HCT116 (cell line): ENCODE measurements around the gene P2RX3. TPM values are rescaled to one million over a fixed set of nuclear protein-coding genes. Genes with fewer than 3 reads are reported as not detected.

ENCODE experiments used
- ATAC-seq: fragments of 200-7000 bp; cut with Tn5 transposase; 2 replicates; pipeline ENCODE4 v1.9.1; 2020; ENCODE audit warnings: mild to moderate bottlenecking, moderate library complexity
- BruUV-seq: library from RNA; stranded (reverse); fragments of 400-500 nt; replicated peaks from 2 replicates; lab custom pipeline; 2021; lab: Mats Ljungman, UMichigan
- CTCF ChIA-PET: fragments of 300-600 bp; sonication (Branson Sonifier 250); formaldehyde crosslinking; loops from one replicate; lab custom pipeline; 2021; ENCODE audit warnings: antibody characterized with exemption; lab: Charles Lee
- POLR2A ChIA-PET: fragments of 300-600, 350-600 bp; sonication (Branson Sonifier 250); formaldehyde crosslinking; loops from one replicate; lab custom pipeline; 2021; ENCODE audit warnings: antibody characterized with exemption; lab: Charles Lee
- RAD21 ChIA-PET, 2 experiments: fragments of 300-600 bp; sonication (Branson Sonifier 250); formaldehyde crosslinking; loops; one replicate each; lab custom pipeline; 2023; ENCODE audit warnings: low total read pairs in 2 of 2; ENCODE audit not compliant: uncharacterized antibody in 2 of 2, unreplicated experiment in 2 of 2, low non-redundant PET in 1 of 2; lab: Charles Lee
- DNase-seq: peaks from one replicate; pipeline ENCODE4 v3.0.0-alpha.2; 2010; ENCODE audit warnings: low read depth, low spot score
- H2AFZ ChIP-seq: fragments of 200-600 bp; shearing (Covaris generic), sonication (generic); 2 replicates; pipeline ENCODE4 v1.6.1; 2017; ENCODE audit warnings: low read depth, mixed run types, mixed read lengths, antibody characterized with exemption, low read length; ENCODE audit not compliant: poor library complexity, severe bottlenecking
- H3K27ac ChIP-seq: 2 replicates; pipeline ENCODE4 v1.5.1; 2012; ENCODE audit warnings: low read depth, low read length
- H3K27me3 ChIP-seq: fragments of 200-600 bp; sonication (generic); 2 replicates; pipeline ENCODE4 v1.6.1; 2016; ENCODE audit warnings: mixed run types, low read length, mixed read lengths; ENCODE audit not compliant: insufficient read depth
- H3K36me3 ChIP-seq, 2 experiments: fragments of 200-500 bp in 1 of 2; fragments of 200-600 bp in 1 of 2; sonication (Bioruptor generic) in 1 of 2; sonication (generic) in 1 of 2; 2 replicates each; pipeline versions ENCODE4 v1.5.1 to v1.6.1; 2014 to 2016; ENCODE audit warnings: low read length in 2 of 2, inconsistent platforms in 1 of 2, mixed read lengths in 1 of 2, mixed run types in 1 of 2; ENCODE audit not compliant: insufficient read depth in 2 of 2, control insufficient read depth in 1 of 2
- H3K4me1 ChIP-seq, 2 experiments: fragments of 200-600 bp in 1 of 2; sonication (generic) in 1 of 2; 2 replicates each; pipeline versions ENCODE4 v1.5.1 to v1.6.1; 2012 to 2017; ENCODE audit warnings: low read length in 2 of 2, inconsistent platforms in 1 of 2, mild to moderate bottlenecking in 1 of 2, mixed read lengths in 1 of 2, mixed run types in 1 of 2, moderate library complexity in 1 of 2; ENCODE audit not compliant: insufficient read depth in 2 of 2, control insufficient read depth in 1 of 2
- H3K4me2 ChIP-seq: fragments of 200-600 bp; sonication (generic); 2 replicates; pipeline ENCODE4 v1.6.1; 2017; ENCODE audit warnings: mixed run types, low read length, mixed read lengths
- H3K4me3 ChIP-seq, 2 experiments: fragments of 200-600 bp in 1 of 2; sonication (generic) in 1 of 2; replicated peaks in 1 of 2; 2 replicates each; pipeline ENCODE4 v1.5.1; 2011 to 2016; ENCODE audit warnings: low read length in 2 of 2, control low read depth in 1 of 2, low read depth in 1 of 2, mild to moderate bottlenecking in 1 of 2, mixed read lengths in 1 of 2, mixed run types in 1 of 2
- H3K79me2 ChIP-seq: fragments of 200-600 bp; sonication (generic); 2 replicates; pipeline ENCODE4 v1.6.1; 2017; ENCODE audit warnings: mild to moderate bottlenecking, mixed run types, low read length, moderate library complexity, mixed read lengths; ENCODE audit not compliant: insufficient read depth
- H3K9ac ChIP-seq: fragments of 200-600 bp; sonication (generic); 2 replicates; pipeline ENCODE4 v1.6.1; 2016; ENCODE audit warnings: low read length, mixed read lengths
- H3K9me2 ChIP-seq: fragments of 200-600 bp; sonication (generic), shearing (Covaris generic); 2 replicates; pipeline ENCODE4 v1.6.1; 2017; ENCODE audit warnings: mixed run types, mild to moderate bottlenecking, moderate library complexity; ENCODE audit not compliant: insufficient read depth
- H3K9me3 ChIP-seq, 2 experiments: fragments of 200-500 bp in 1 of 2; fragments of 200-600 bp in 1 of 2; sonication (Bioruptor generic) in 1 of 2; sonication (generic) in 1 of 2; 2 replicates each; pipeline ENCODE4 v1.6.1; 2014 to 2017; ENCODE audit warnings: low read length in 2 of 2, mixed read lengths in 2 of 2, inconsistent platforms in 1 of 2, low read depth in 1 of 2, mild to moderate bottlenecking in 1 of 2, mixed run types in 1 of 2, moderate library complexity in 1 of 2; ENCODE audit not compliant: control insufficient read depth in 1 of 2, insufficient read depth in 1 of 2
- H4K20me1 ChIP-seq: fragments of 200-600 bp; sonication (generic), shearing (Covaris generic); 2 replicates; pipeline ENCODE4 v1.6.1; 2017; ENCODE audit warnings: mixed run types, mild to moderate bottlenecking, moderate library complexity; ENCODE audit not compliant: insufficient read depth
- CBX3 ChIP-seq: IDR thresholded peaks from 2 replicates; pipeline ENCODE4 v1.6.1; 2012; ENCODE audit warnings: low read depth
- EGR1 ChIP-seq: IDR thresholded peaks from 2 replicates; pipeline ENCODE4 v1.6.1; 2012; ENCODE audit warnings: low read depth
- ELF1 ChIP-seq: IDR thresholded peaks from 2 replicates; pipeline ENCODE4 v1.6.1; 2012; ENCODE audit warnings: low read depth, borderline replicate concordance
- POLR2A ChIP-seq: IDR thresholded peaks from 2 replicates; pipeline ENCODE4 v1.7.0; 2011; ENCODE audit warnings: borderline replicate concordance; ENCODE audit not compliant: insufficient read depth, insufficient read length; ENCODE audit errors: extremely low read depth
- POLR2AphosphoS5 ChIP-seq: IDR thresholded peaks from 2 replicates; pipeline ENCODE4 v1.6.1; 2011; ENCODE audit warnings: mild to moderate bottlenecking, low read depth, low read length, moderate library complexity
- SIN3A ChIP-seq: IDR thresholded peaks from 2 replicates; pipeline ENCODE4 v1.6.1; 2012; ENCODE audit warnings: low read depth
- YY1 ChIP-seq: IDR thresholded peaks from 2 replicates; pipeline ENCODE4 v1.6.1; 2011; ENCODE audit warnings: low read length, low read depth, moderate library complexity, mild to moderate bottlenecking; ENCODE audit not compliant: insufficient replicate concordance; ENCODE audit errors: extremely low read depth
- ZFX ChIP-seq: fragments of 450-650 bp; IDR thresholded peaks from 2 replicates; pipeline ENCODE4 v1.6.1; 2017
- intact Hi-C: fragments of 100-400 bp; cut with micrococcal nuclease; formaldehyde crosslinking; loops from 2 replicates; pipeline ENCODE4 v1.10.0; 2022
- total RNA-seq: library from RNA; stranded (reverse); gene quantifications from one replicate; pipeline ENCODE4 v1.2.1, GENCODE V29; 2021; ENCODE audit not compliant: unreplicated experiment
- TF ChIP-seq, protein P1 (sequence below): IDR thresholded peaks from 2 replicates; pipeline ENCODE4 v1.6.1; 2012
- TF ChIP-seq, protein P2 (sequence below): IDR thresholded peaks from 2 replicates; pipeline ENCODE4 v1.6.1; 2012

P2RX3 gene
- total RNA-seq, 1 experiment from 2014 or later: not detected

DNA sequence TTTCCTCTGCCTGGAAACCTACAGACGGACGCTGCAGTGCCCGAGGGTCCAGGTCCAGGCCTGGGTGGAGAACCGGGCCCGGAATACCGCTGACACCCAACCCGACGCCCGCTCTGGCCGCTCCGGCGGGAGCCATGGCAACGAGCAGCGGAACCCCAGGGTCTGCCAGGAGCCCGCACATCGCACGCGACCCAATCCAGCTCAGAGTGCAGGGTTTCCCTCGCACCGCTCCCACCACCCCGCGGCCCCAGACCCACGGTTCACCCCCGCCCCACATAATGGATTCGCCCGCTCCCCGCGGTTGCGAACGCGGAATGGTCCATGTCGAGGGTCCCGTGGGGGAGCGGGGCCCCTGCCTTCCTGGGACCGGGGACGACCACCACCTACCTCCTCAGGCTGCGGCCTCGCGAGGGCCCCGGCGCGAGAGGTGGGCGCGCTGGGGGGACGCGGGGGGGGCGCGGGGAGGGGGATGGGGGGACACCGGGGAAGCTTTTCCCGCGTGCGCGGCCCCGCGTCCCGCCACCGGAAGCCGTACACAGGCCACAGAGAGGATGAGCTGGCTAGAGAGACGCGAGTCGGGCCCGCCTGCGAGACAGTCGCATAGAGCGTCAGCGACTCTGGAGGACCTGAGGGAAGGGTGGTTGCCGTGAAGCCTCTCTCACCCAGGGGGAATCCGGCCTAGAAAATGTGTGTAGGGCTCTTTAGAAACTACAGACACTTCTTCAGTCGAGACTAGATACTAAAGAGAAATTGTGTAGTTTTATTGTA is 2.6 kb upstream of the P2RX3 start, which contains the start of gene SSRP1:
TSS of gene SSRP1 (minus strand) at position 550 of the 768 bp plus-strand sequence. CDS start 771 bp downstream, outside the sequence.
- H3K27me3 ChIP-seq: no peaks in the 10 kb centered on the region
- H3K4me1 ChIP-seq: peaks cover 8 to 20% of the 10 kb centered on the region in 2 experiments; a peak in 3 of 4 replicates
- peak within 1 kb of the TSS; percentile 92 for H3K9ac ChIP-seq
- ChIA-PET CTCF (interaction anchor here (1.0 to 1.6 kb wide), 5 partner anchors 10 to 309 kb away, joined by 3 to 6 read pairs (median 4); partner anchors contain the start of gene TNKS1BP1), POLR2A (interaction anchor here (0.7 to 2.6 kb wide), 3 partner anchors 10 to 16 kb away, joined by 3 to 17 read pairs (median 3); partner anchors contain the start of gene TNKS1BP1), RAD21 (interaction anchor here (0.7 to 1.2 kb wide), 2 partner anchors 12 to 86 kb away, joined by 3 to 4 read pairs; no protein-coding TSS in a partner anchor)
- H2AFZ ChIP-seq: peak within 1 kb of the TSS; percentile 78
- H3K36me3 ChIP-seq: peaks cover 17 to 40% of the 10 kb centered on the region in 2 experiments; a peak in 2 of 4 replicates
- H3K4me3 ChIP-seq: peak within 1 kb of the TSS; percentile 79 to 96
- peak; percentile 66 for TF ChIP-seq SIN3A
- TF ChIP-seq ELF1: no peak; the same call in 1 of the 2 replicates
- TF ChIP-seq, protein P1, sequence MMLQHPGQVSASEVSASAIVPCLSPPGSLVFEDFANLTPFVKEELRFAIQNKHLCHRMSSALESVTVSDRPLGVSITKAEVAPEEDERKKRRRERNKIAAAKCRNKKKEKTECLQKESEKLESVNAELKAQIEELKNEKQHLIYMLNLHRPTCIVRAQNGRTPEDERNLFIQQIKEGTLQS: no peak
- TF ChIP-seq POLR2AphosphoS5: peak; percentile 76
- peak; percentile 43 for TF ChIP-seq POLR2A
- TF ChIP-seq YY1: no peak
- TF ChIP-seq, protein P2, sequence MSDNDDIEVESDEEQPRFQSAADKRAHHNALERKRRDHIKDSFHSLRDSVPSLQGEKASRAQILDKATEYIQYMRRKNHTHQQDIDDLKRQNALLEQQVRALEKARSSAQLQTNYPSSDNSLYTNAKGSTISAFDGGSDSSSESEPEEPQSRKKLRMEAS: peak; percentile 74
- TF ChIP-seq ZFX: peak; percentile 46; the same call in 1 of the 2 replicates
- 0 out of 2 replicates have a peak, but pooled peaks have one; percentile 43 for TF ChIP-seq CBX3
- TF ChIP-seq EGR1: no peak
- intact Hi-C loops: loop anchor here (1.0 kb wide), 1 partner anchor 10 kb away; no protein-coding TSS in a partner anchor
- no peaks in the 10 kb centered on the region for H4K20me1 ChIP-seq
- DNase-seq: peak; percentile 72
- BruUV-seq: no TSS peak
- no peaks in the 10 kb centered on the region for H3K9me3 ChIP-seq
- H3K9me2 ChIP-seq: no peaks in the 10 kb centered on the region
- peak; percentile 96 for ATAC-seq
- peaks cover 50% of the 10 kb centered on the region for H3K79me2 ChIP-seq
- peak within 1 kb of the TSS; percentile 61 for H3K27ac ChIP-seq
- H3K4me2 ChIP-seq: peak within 1 kb of the TSS; percentile 98
